SK-N-SH (cell line): ENCODE results near the gene PRR16. TPM values are rescaled to one million over a fixed set of nuclear protein-coding genes. Genes with fewer than 3 reads are reported as not detected.
A peak's percentile ranks its signal among the peaks of the same experiment; 100 is the strongest.

Experiments
- CTCF ChIA-PET: fragments of 300-600, 350-600 bp; formaldehyde crosslinking; extraction: SDS; loops from one replicate; lab custom pipeline; 2021; lab: Yijun Ruan, JAX
- POLR2A ChIA-PET: fragments of 350-600 bp; sonication (Branson Sonifier 250); formaldehyde crosslinking; extraction: SDS; loops from one replicate; lab custom pipeline; 2020; ENCODE audit warnings: antibody characterized with exemption, inconsistent platforms; lab: Yijun Ruan, JAX
- DNase-seq: peaks from one replicate; pipeline ENCODE4 v3.0.0; 2012
- H2AFZ ChIP-seq: fragments of 200-600 bp; sonication (generic); 2 replicates; pipeline ENCODE4 v1.8.1; 2016; ENCODE audit warnings: antibody characterized with exemption, mild to moderate bottlenecking, low read depth
- H3F3A ChIP-seq: fragments of 200-600 bp; sonication (generic); replicated peaks from 2 replicates; pipeline ENCODE3; 2016; ENCODE audit warnings: antibody characterized with exemption, mild to moderate bottlenecking; ENCODE audit not compliant: insufficient read depth
- H3K27ac ChIP-seq, 2 experiments: fragments of 200-500 bp in 1 of 2; fragments of 200-600 bp in 1 of 2; sonication (Bioruptor generic) in 1 of 2; sonication (generic), shearing (Covaris generic) in 1 of 2; 2 replicates each; pipeline versions ENCODE4 v1.5.1 to v1.6.1; 2014 to 2016; ENCODE audit warnings: low read depth in 2 of 2, inconsistent platforms in 1 of 2, low read length in 1 of 2, mild to moderate bottlenecking in 1 of 2, mixed read lengths in 1 of 2
- H3K27me3 ChIP-seq: fragments of 200-600 bp; sonication (generic), shearing (Covaris generic); 2 replicates; pipeline ENCODE4 v1.6.1; 2016; ENCODE audit warnings: mixed run types; ENCODE audit not compliant: insufficient read depth
- H3K36me3 ChIP-seq, 2 experiments: fragments of 200-500 bp in 1 of 2; fragments of 200-600 bp in 1 of 2; sonication (Bioruptor generic) in 1 of 2; sonication (generic) in 1 of 2; replicated peaks in 1 of 2; 2 replicates each; pipeline versions ENCODE3 to v1.5.1; 2014 to 2016; ENCODE audit warnings: low read length in 1 of 2, mild to moderate bottlenecking in 1 of 2; ENCODE audit not compliant: insufficient read depth in 2 of 2, control insufficient read depth in 1 of 2
- H3K4me1 ChIP-seq, 2 experiments: fragments of 200-500 bp in 1 of 2; fragments of 200-600 bp in 1 of 2; sonication (Bioruptor generic) in 1 of 2; sonication (generic), shearing (Covaris generic) in 1 of 2; 2 replicates each; pipeline versions ENCODE4 v1.5.1 to v1.6.1; 2014 to 2016; ENCODE audit warnings: low read depth in 1 of 2, low read length in 1 of 2, mixed run types in 1 of 2; ENCODE audit not compliant: insufficient read depth in 2 of 2, control insufficient read depth in 1 of 2
- H3K4me2 ChIP-seq: fragments of 200-600 bp; sonication (generic), shearing (Covaris generic); 2 replicates; pipeline ENCODE4 v1.6.1; 2017; ENCODE audit warnings: mixed run types
- H3K4me3 ChIP-seq, 2 experiments: fragments of 200-500 bp in 1 of 2; fragments of 200-600 bp in 1 of 2; sonication (Bioruptor generic) in 1 of 2; sonication (generic), shearing (Covaris generic) in 1 of 2; 2 replicates each; pipeline versions ENCODE4 v1.5.1 to v1.8.1; 2014 to 2016; ENCODE audit warnings: low read depth in 2 of 2, inconsistent platforms in 1 of 2, low read length in 1 of 2, mild to moderate bottlenecking in 1 of 2, mixed read lengths in 1 of 2, moderate library complexity in 1 of 2
- H3K79me2 ChIP-seq: fragments of 200-600 bp; sonication (generic); 2 replicates; pipeline ENCODE4 v1.8.1; 2017; ENCODE audit warnings: mild to moderate bottlenecking; ENCODE audit not compliant: insufficient read depth
- H3K9ac ChIP-seq: fragments of 200-600 bp; sonication (generic); 2 replicates; pipeline ENCODE4 v1.6.1; 2017; ENCODE audit warnings: mixed run types
- H3K9me2 ChIP-seq: fragments of 200-600 bp; sonication (generic); 2 replicates; pipeline ENCODE4 v1.6.1; 2017; ENCODE audit warnings: mixed run types
- H3K9me3 ChIP-seq: fragments of 200-600 bp; sonication (generic); 2 replicates; pipeline ENCODE4 v1.6.1; 2017; ENCODE audit warnings: mixed run types, mild to moderate bottlenecking, moderate library complexity
- H4K20me1 ChIP-seq: fragments of 200-600 bp; sonication (generic); 2 replicates; pipeline ENCODE4 v1.6.1; 2017; ENCODE audit warnings: mild to moderate bottlenecking, mixed run types; ENCODE audit not compliant: insufficient read depth
- CHD2 ChIP-seq: fragments of 150-350 bp; IDR thresholded peaks from 2 replicates; pipeline ENCODE4 v1.6.1; 2018; ENCODE audit warnings: low read length; ENCODE audit not compliant: partially characterized antibody
- ELF1 ChIP-seq: IDR thresholded peaks from 2 replicates; pipeline ENCODE4 v1.4.0; 2012
- EZH2phosphoT487 ChIP-seq: fragments of 200-600 bp; sonication (generic); IDR thresholded peaks from 2 replicates; pipeline ENCODE4 v1.6.1; 2017; ENCODE audit warnings: low read depth, mixed run types, mild to moderate bottlenecking, antibody characterized with exemption, moderate library complexity, borderline replicate concordance
- FOSL2 ChIP-seq: IDR thresholded peaks from 2 replicates; pipeline ENCODE4 v1.4.0; 2012; ENCODE audit warnings: low read depth, mild to moderate bottlenecking, moderate library complexity, borderline replicate concordance
- GABPA ChIP-seq: IDR thresholded peaks from 2 replicates; pipeline ENCODE4 v1.4.0; 2012; ENCODE audit warnings: low read depth, mild to moderate bottlenecking
- GATA2 ChIP-seq: sonication (generic); formaldehyde crosslinking; IDR thresholded peaks from 2 replicates; pipeline ENCODE4 v1.5.0; 2020; ENCODE audit warnings: mild to moderate bottlenecking, missing genetic modification reagents
- JUND ChIP-seq: IDR thresholded peaks from 2 replicates; pipeline ENCODE4 v1.4.0; 2012
- MEF2A ChIP-seq: IDR thresholded peaks from 2 replicates; pipeline ENCODE4 v1.4.0; 2012; ENCODE audit warnings: low read depth, borderline replicate concordance
- MXI1 ChIP-seq: IDR thresholded peaks from 2 replicates; pipeline ENCODE4 v1.6.1; 2012; ENCODE audit warnings: mild to moderate bottlenecking, low read depth, low read length, improper control_type of control experiment
- POLR2AphosphoS5 ChIP-seq: IDR thresholded peaks from 2 replicates; pipeline ENCODE4 v1.6.1; 2012; ENCODE audit warnings: low read depth, low read length
- RXRA ChIP-seq: IDR thresholded peaks from 2 replicates; pipeline ENCODE4 v1.4.0; 2012; ENCODE audit warnings: low read depth, mild to moderate bottlenecking, borderline replicate concordance
- TAF1 ChIP-seq: IDR thresholded peaks from 2 replicates; pipeline ENCODE4 v1.6.1; 2012; ENCODE audit warnings: low read depth, mild to moderate bottlenecking, low read length, moderate library complexity, borderline replicate concordance
- TCF12 ChIP-seq: IDR thresholded peaks from 2 replicates; pipeline ENCODE4 v1.4.0; 2012
- YY1 ChIP-seq: IDR thresholded peaks from 2 replicates; pipeline ENCODE4 v1.4.0; 2012; ENCODE audit warnings: low read depth, mild to moderate bottlenecking
- WGBS: methylation state at CpG from one replicate; pipeline ENCODE4 v1.1.6; 2017; ENCODE audit warnings: low lambda C conversion rate; 5-methylcytosine and 5-hydroxymethylcytosine counted together
- polyA plus RNA-seq, 3 experiments: library from polyadenylated mRNA; depleted of rRNA; stranded (reverse); fragments of >200 nt; gene quantifications; 2 replicates each; pipeline ENCODE4 v1.2.3, GENCODE V29; 2012
- TF ChIP-seq, protein P1 (sequence below): IDR thresholded peaks from 2 replicates; pipeline ENCODE4 v1.4.0; 2012; ENCODE audit warnings: low read depth
- TF ChIP-seq, protein P2 (sequence below): fragments of 200-600 bp; sonication (generic); IDR thresholded peaks from 2 replicates; pipeline ENCODE4 v1.6.1; 2017; ENCODE audit warnings: antibody characterized with exemption, mild to moderate bottlenecking, moderate library complexity
- TF ChIP-seq, protein P3 (sequence below): IDR thresholded peaks from 2 replicates; pipeline ENCODE4; 2012
- TF ChIP-seq, protein P4 (sequence below): IDR thresholded peaks from 2 replicates; pipeline ENCODE4 v1.4.0; 2012; ENCODE audit warnings: low read depth, borderline replicate concordance
- TF ChIP-seq, protein P5 (sequence below): fragments of 150-350 bp; IDR thresholded peaks from 2 replicates; pipeline ENCODE4 v1.6.1; 2017; ENCODE audit warnings: antibody characterized with exemption, low read length, low read depth, borderline replicate concordance

PRR16 gene
- polyA plus RNA-seq, 1 of the 3 experiments (the other 2 are of a cell fraction), result 26.7 TPM

DNA sequence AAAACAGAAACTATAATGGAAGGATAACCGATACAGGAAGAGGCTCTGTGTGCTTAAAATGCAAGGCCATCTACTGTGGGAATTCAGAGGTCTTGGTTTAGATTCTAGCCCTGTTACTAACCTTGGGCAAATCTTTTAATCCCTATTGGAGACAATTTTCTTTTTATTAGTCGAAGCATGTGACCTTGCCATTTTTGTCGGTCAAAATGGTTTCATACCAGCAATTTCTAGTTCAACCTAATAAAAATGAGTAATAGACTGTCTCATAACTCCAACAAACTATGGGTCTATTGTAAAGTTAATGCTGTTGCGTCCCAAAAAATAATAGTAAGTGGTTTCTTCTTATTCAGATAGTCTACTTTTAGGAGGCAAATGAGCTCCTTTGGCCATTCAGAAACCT is 38.4 kb downstream of the PRR16 start:
- Histone ChIP-seq H3K4me3 (no peak overlapping the region), H3K4me2 (no peak overlapping the region), H3K36me3 (peaks cover 0 to 20% of the 10 kb centered on the region in 2 experiments), H2AFZ (peak overlapping the region; percentile 42; the same call in 1 of the 2 replicates), H3K9ac (no peak overlapping the region), H3K9me2 (no peaks in the 10 kb centered on the region), H3F3A (peaks cover 5% of the 10 kb centered on the region), H3K27ac (no peak overlapping the region), H3K4me1 (no peaks in the 10 kb centered on the region; a peak in 1 of 4 replicates), H3K79me2 (peaks cover 71% of the 10 kb centered on the region), H3K27me3 (no peaks in the 10 kb centered on the region), H3K9me3 (no peaks in the 10 kb centered on the region), H4K20me1 (no peaks in the 10 kb centered on the region)
- TF ChIP-seq, protein P1, sequence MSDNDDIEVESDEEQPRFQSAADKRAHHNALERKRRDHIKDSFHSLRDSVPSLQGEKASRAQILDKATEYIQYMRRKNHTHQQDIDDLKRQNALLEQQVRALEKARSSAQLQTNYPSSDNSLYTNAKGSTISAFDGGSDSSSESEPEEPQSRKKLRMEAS, result no peak
- TF ChIP-seq JUND, result no peak
- TF ChIP-seq CHD2, result no peak
- no peak for TF ChIP-seq MEF2A
- no peak for TF ChIP-seq GATA2 (CRISPR knock-in tag)
- TF ChIP-seq YY1, result no peak
- TF ChIP-seq, protein P2, sequence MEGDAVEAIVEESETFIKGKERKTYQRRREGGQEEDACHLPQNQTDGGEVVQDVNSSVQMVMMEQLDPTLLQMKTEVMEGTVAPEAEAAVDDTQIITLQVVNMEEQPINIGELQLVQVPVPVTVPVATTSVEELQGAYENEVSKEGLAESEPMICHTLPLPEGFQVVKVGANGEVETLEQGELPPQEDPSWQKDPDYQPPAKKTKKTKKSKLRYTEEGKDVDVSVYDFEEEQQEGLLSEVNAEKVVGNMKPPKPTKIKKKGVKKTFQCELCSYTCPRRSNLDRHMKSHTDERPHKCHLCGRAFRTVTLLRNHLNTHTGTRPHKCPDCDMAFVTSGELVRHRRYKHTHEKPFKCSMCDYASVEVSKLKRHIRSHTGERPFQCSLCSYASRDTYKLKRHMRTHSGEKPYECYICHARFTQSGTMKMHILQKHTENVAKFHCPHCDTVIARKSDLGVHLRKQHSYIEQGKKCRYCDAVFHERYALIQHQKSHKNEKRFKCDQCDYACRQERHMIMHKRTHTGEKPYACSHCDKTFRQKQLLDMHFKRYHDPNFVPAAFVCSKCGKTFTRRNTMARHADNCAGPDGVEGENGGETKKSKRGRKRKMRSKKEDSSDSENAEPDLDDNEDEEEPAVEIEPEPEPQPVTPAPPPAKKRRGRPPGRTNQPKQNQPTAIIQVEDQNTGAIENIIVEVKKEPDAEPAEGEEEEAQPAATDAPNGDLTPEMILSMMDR, result no peak
- no peak for TF ChIP-seq POLR2AphosphoS5
- TF ChIP-seq EZH2phosphoT487, result no peak
- TF ChIP-seq, protein P3, sequence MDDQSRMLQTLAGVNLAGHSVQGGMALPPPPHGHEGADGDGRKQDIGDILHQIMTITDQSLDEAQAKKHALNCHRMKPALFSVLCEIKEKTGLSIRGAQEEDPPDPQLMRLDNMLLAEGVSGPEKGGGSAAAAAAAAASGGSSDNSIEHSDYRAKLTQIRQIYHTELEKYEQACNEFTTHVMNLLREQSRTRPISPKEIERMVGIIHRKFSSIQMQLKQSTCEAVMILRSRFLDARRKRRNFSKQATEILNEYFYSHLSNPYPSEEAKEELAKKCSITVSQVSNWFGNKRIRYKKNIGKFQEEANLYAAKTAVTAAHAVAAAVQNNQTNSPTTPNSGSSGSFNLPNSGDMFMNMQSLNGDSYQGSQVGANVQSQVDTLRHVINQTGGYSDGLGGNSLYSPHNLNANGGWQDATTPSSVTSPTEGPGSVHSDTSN, result no peak
- TF ChIP-seq GABPA, result no peak
- no peak for TF ChIP-seq ELF1
- no peak for TF ChIP-seq RXRA
- TF ChIP-seq, protein P4, sequence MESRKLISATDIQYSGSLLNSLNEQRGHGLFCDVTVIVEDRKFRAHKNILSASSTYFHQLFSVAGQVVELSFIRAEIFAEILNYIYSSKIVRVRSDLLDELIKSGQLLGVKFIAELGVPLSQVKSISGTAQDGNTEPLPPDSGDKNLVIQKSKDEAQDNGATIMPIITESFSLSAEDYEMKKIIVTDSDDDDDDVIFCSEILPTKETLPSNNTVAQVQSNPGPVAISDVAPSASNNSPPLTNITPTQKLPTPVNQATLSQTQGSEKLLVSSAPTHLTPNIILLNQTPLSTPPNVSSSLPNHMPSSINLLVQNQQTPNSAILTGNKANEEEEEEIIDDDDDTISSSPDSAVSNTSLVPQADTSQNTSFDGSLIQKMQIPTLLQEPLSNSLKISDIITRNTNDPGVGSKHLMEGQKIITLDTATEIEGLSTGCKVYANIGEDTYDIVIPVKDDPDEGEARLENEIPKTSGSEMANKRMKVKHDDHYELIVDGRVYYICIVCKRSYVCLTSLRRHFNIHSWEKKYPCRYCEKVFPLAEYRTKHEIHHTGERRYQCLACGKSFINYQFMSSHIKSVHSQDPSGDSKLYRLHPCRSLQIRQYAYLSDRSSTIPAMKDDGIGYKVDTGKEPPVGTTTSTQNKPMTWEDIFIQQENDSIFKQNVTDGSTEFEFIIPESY, result no peak
- no peak for TF ChIP-seq MXI1
- no peak for TF ChIP-seq FOSL2
- TF ChIP-seq TAF1, result no peak
- TF ChIP-seq, protein P5, sequence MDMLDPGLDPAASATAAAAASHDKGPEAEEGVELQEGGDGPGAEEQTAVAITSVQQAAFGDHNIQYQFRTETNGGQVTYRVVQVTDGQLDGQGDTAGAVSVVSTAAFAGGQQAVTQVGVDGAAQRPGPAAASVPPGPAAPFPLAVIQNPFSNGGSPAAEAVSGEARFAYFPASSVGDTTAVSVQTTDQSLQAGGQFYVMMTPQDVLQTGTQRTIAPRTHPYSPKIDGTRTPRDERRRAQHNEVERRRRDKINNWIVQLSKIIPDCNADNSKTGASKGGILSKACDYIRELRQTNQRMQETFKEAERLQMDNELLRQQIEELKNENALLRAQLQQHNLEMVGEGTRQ, result no peak
- no peak for TF ChIP-seq TCF12
- ChIA-PET CTCF (interaction anchor here (0.8 kb wide), 1 partner anchor 22 kb away, joined by 4 read pairs; no protein-coding TSS in a partner anchor), POLR2A (no interaction called here)
- 82% methylated on average over 4 of the region's 4 CpGs for WGBS
- no peak for DNase-seq
